OCI-LY7 (cell line): Measurements from ENCODE around the gene ZC2HC1C. TPM values are rescaled to one million over a fixed set of nuclear protein-coding genes. Genes with fewer than 3 reads are reported as not detected.

ENCODE experiments used
- BruUV-seq: library from RNA; stranded (reverse); fragments of 400-500 nt; replicated peaks from 2 replicates; lab custom pipeline; 2021; lab: Mats Ljungman, UMichigan
- CTCF ChIA-PET: fragments of 300-600 bp; sonication (Branson Sonifier 250); formaldehyde crosslinking; loops from one replicate; lab custom pipeline; 2022; ENCODE audit warnings: antibody characterized with exemption; ENCODE audit not compliant: unreplicated experiment; lab: Charles Lee
- POLR2A ChIA-PET: fragments of 300-600 bp; sonication (Branson Sonifier 250); formaldehyde crosslinking; loops from one replicate; lab custom pipeline; 2022; ENCODE audit warnings: antibody characterized with exemption; lab: Charles Lee
- DNase-seq: peaks from one replicate; pipeline ENCODE4 v3.0.0-alpha.2; 2015; ENCODE audit warnings: low spot score
- H2AFZ ChIP-seq: fragments of 200-600 bp; sonication (generic), shearing (Covaris generic); 2 replicates; pipeline ENCODE4 v1.6.1; 2014; ENCODE audit warnings: mild to moderate bottlenecking, antibody characterized with exemption, low read length, moderate library complexity
- H3K27ac ChIP-seq: fragments of 200-600 bp; sonication (generic); 2 replicates; pipeline ENCODE4 v1.5.1; 2014; ENCODE audit warnings: mixed run types, low read depth, mild to moderate bottlenecking, moderate library complexity, low read length, inconsistent platforms; ENCODE audit not compliant: poor library complexity, severe bottlenecking
- H3K36me3 ChIP-seq: fragments of 200-600 bp; sonication (generic); 2 replicates; pipeline ENCODE4 v1.6.1; 2014; ENCODE audit warnings: mild to moderate bottlenecking, antibody characterized with exemption, low read length, moderate library complexity, mixed read lengths; ENCODE audit not compliant: insufficient read depth
- H3K4me1 ChIP-seq: fragments of 200-600 bp; sonication (generic); 2 replicates; pipeline ENCODE4 v1.5.1; 2014; ENCODE audit warnings: mild to moderate bottlenecking, low read length; ENCODE audit not compliant: insufficient read depth, poor library complexity, severe bottlenecking
- H3K4me2 ChIP-seq: fragments of 200-600 bp; sonication (generic); 2 replicates; pipeline ENCODE4 v1.6.1; 2014; ENCODE audit warnings: mild to moderate bottlenecking, low read length
- H3K4me3 ChIP-seq: fragments of 200-600 bp; sonication (generic); 2 replicates; pipeline ENCODE4 v1.5.1; 2014; ENCODE audit warnings: mild to moderate bottlenecking, low read depth, low read length; ENCODE audit not compliant: poor library complexity, severe bottlenecking
- H3K79me2 ChIP-seq: fragments of 200-600 bp; sonication (generic); 2 replicates; pipeline ENCODE4 v1.6.1; 2016; ENCODE audit warnings: low read depth, mild to moderate bottlenecking, low read length, moderate library complexity, mixed read lengths; ENCODE audit not compliant: insufficient read depth
- H3K9me2 ChIP-seq: fragments of 200-600 bp; sonication (generic); 2 replicates; pipeline ENCODE4 v1.6.1; 2016; ENCODE audit warnings: mild to moderate bottlenecking, low read length, mixed read lengths; ENCODE audit not compliant: insufficient read depth
- H3K9me3 ChIP-seq: fragments of 200-600 bp; sonication (generic); 2 replicates; pipeline ENCODE4 v1.6.1; 2014; ENCODE audit warnings: mild to moderate bottlenecking, mixed run types, low read length, mixed read lengths
- H4K20me1 ChIP-seq: fragments of 200-600 bp; sonication (generic); 2 replicates; pipeline ENCODE4 v1.6.1; 2014; ENCODE audit warnings: mild to moderate bottlenecking, antibody characterized with exemption, low read length, moderate library complexity, mixed read lengths; ENCODE audit not compliant: insufficient read depth
- CTCF ChIP-seq: fragments of 200-600 bp; sonication (generic); conservative IDR thresholded peaks from 2 replicates; pipeline ENCODE4 v1.5.1; 2014; ENCODE audit warnings: mild to moderate bottlenecking, antibody characterized with exemption, low read length, moderate library complexity, mixed read lengths
- EZH2phosphoT487 ChIP-seq: fragments of 200-600 bp; sonication (generic); IDR thresholded peaks from 2 replicates; pipeline ENCODE4 v1.6.1; 2018; ENCODE audit warnings: low read depth, borderline replicate concordance, mild to moderate bottlenecking, mixed run types, antibody characterized with exemption, low read length, moderate library complexity, mixed read lengths
- intact Hi-C: fragments of 100-400 bp; cut with micrococcal nuclease; formaldehyde crosslinking; loops from one replicate; pipeline ENCODE4 v1.10.0; 2022; ENCODE audit not compliant: unreplicated experiment
- total RNA-seq, 2 experiments: library from RNA; depleted of rRNA in 1 of 2; stranded (reverse); fragments of >200 nt in 1 of 2; shearing (Covaris generic) in 1 of 2; gene quantifications; 2 replicates each; pipeline ENCODE4 v1.2.3, GENCODE V29; 2014 to 2022

The ZC2HC1C gene
- total RNA-seq, 2 experiments from 2014 or later, result 3.4 to 3.7 TPM

- H3K9me3 ChIP-seq, result peaks cover 13% of the 10 kb centered on the region
- CTCF ChIA-PET, result no interaction called here
- H3K36me3 ChIP-seq, result peaks cover 37% of the 10 kb centered on the region
- no peaks in the 10 kb centered on the region for H3K9me2 ChIP-seq
- H3K4me1 ChIP-seq, result peaks cover 8% of the 10 kb centered on the region
- TF ChIP-seq EZH2phosphoT487 (no peak), CTCF (no peak)
- no peak overlapping the region for H3K27ac ChIP-seq
- POLR2A ChIA-PET, result no interaction called here
- H3K4me3 ChIP-seq, result no peak overlapping the region
- BruUV-seq, result no TSS peak
- H4K20me1 ChIP-seq, result no peaks in the 10 kb centered on the region
- H2AFZ ChIP-seq, result no peak overlapping the region
- H3K79me2 ChIP-seq, result peaks cover 36% of the 10 kb centered on the region
- H3K4me2 ChIP-seq, result no peak overlapping the region
- intact Hi-C loops, result loop anchor here (10.0 kb wide), 1 partner anchor 244 kb away; no protein-coding TSS in a partner anchor
- DNase-seq, result no peak
Measured at GRCh38 chr14:75060420-75060819, 9.0 kb upstream of the ZC2HC1C start.

DNA sequence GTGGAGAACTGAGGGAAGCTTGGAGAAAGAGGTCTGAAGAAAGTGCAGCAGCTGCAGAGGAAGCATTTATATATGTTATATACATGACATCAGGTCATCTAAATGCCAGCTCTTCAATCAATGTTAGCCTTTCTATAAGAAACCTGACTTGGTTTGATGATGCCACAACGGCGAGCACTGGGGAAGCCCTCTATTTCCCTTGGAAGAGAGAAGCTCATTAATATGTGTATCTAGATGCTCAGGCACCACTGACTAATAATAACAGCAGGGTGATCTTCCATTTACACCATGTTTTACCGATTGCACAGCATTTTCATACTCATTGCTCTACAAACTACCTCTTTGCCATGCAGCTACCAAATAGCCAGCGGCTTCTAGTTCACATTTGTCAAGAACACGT, 6.4 kb upstream of the ZC2HC1C start:
- DNase-seq, result peak; percentile 19
- Histone ChIP-seq H3K4me1 (peaks cover 18% of the 10 kb centered on the region), H3K9me3 (peaks cover 13% of the 10 kb centered on the region), H3K9me2 (no peaks in the 10 kb centered on the region), H3K27ac (peak overlapping the region; percentile 41), H3K36me3 (peaks cover 32% of the 10 kb centered on the region), H4K20me1 (no peaks in the 10 kb centered on the region), H3K4me2 (peak overlapping the region; percentile 72), H3K79me2 (peaks cover 33% of the 10 kb centered on the region), H2AFZ (peak overlapping the region; percentile 59; the same call in 1 of the 2 replicates), H3K4me3 (peak overlapping the region; percentile 77)
- ChIA-PET CTCF (no interaction called here), POLR2A (interaction anchor here (0.6 to 1.3 kb wide), 9 partner anchors 11 to 1085 kb away, joined by 3 to 7 read pairs (median 3); no protein-coding TSS in a partner anchor)
- TF ChIP-seq CTCF, result no peak
- no peak for TF ChIP-seq EZH2phosphoT487
- TSS peak; percentile 60 for BruUV-seq
- intact Hi-C loops, result loop anchor here (10.0 kb wide), 1 partner anchor 242 kb away; no protein-coding TSS in a partner anchor

DNA sequence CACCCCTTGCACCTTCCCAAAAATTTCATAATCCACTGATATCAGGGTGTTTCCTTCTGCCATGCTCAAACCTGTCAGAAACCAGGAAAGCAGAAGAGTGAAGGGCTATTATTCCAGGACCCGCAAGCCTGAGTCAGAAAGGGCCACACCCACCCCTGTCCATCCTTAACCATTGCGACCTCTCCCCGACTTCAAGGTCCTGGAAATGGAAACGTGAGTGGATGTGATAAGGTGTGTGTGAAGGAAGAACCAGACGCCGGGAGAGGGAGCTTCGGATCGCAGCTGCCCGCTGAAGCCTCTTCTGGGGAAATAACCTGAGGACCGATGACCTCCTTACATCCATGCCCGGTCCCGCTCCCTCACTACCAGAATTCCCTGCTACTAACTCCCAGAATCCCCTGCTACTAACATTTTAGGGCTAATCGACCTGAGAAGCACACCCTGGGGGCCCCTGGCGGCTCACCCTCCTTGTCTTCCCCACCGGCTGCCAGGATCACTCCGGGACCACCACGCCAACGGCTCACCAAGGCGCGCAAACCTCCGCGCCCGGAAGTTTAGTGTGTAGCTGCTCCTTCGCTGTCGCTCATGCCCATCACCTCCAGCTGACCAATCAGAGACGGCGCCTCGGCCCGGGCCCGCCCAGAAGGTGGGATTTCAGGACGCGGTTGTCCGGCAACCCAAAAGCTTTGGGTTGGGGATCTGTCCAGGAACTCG, 5.8 kb upstream of the ZC2HC1C start, which contains the start of gene ACYP1:
TSS of gene ACYP1 (minus strand) at position 534 of the 714 bp plus-strand sequence. CDS start at position 63, 471 bp downstream.
- intact Hi-C loops, result loop anchor here (10.0 kb wide), 1 partner anchor 241 kb away; no protein-coding TSS in a partner anchor
- peak; percentile 94 for DNase-seq
- H3K27ac ChIP-seq, result peak within 1 kb of the TSS; percentile 41
- no peaks in the 10 kb centered on the region for H3K9me2 ChIP-seq
- no peaks in the 10 kb centered on the region for H4K20me1 ChIP-seq
- BruUV-seq, result no TSS peak
- H2AFZ ChIP-seq, result peak within 1 kb of the TSS; percentile 59; the same call in 1 of the 2 replicates
- peak within 1 kb of the TSS; percentile 77 for H3K4me3 ChIP-seq
- peaks cover 29% of the 10 kb centered on the region for H3K36me3 ChIP-seq
- TF ChIP-seq EZH2phosphoT487 (no peak), CTCF (no peak)
- ChIA-PET CTCF (interaction anchor here (0.9 kb wide), 1 partner anchor 122 kb away, joined by 4 read pairs; no protein-coding TSS in a partner anchor), POLR2A (interaction anchor here (0.6 to 1.3 kb wide), 9 partner anchors 11 to 663 kb away, joined by 3 to 4 read pairs (median 3); partner anchors contain the start of gene RPS6KL1)
- peaks cover 24% of the 10 kb centered on the region for H3K4me1 ChIP-seq
- H3K9me3 ChIP-seq, result peaks cover 13% of the 10 kb centered on the region
- H3K79me2 ChIP-seq, result peaks cover 39% of the 10 kb centered on the region
- H3K4me2 ChIP-seq, result peak within 1 kb of the TSS; percentile 72
